Peyer's patch (tissue), 4 donors: ENCODE measurements around the gene TDRD3.

Experiments used
- POLR2A ChIP-seq, 2 donors: fragments of 450-650 bp; IDR thresholded peaks; one replicate each; pipeline ENCODE4 v1.5.1; 2017; ENCODE audit warnings: antibody characterized with exemption in 2 of 2, mild to moderate bottlenecking in 2 of 2, moderate library complexity in 2 of 2
- TF ChIP-seq, protein P1 (sequence below), 6 experiments: fragments of 450-650 bp in 4 of 6; fragments of 200-600 bp in 2 of 6; sonication (generic) in 1 of 6; IDR thresholded peaks; one replicate each; pipeline ENCODE4 v1.5.1; 2017 to 2019; ENCODE audit warnings: antibody characterized with exemption in 6 of 6, mild to moderate bottlenecking in 3 of 6, moderate library complexity in 1 of 6

DNA sequence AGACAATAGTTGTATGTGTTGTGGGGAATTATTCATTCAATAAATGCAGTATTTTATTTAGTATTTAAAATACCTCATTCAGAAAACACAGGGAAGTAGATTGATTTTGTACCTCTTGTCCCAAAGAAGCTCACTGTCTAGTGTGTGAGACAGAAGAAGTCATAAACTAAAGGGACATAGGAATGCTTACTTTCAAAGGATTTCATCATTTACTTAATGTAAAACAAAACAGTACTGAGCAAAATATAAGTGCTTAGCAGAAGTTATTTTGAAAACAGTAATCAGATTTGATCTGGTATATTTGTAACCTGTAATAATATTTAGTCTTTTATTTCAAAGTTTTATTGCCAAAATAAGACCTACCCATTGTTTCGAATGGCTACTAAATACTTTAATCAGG is 117.9 kb downstream of the TDRD3 start:
- TF ChIP-seq, protein P1, sequence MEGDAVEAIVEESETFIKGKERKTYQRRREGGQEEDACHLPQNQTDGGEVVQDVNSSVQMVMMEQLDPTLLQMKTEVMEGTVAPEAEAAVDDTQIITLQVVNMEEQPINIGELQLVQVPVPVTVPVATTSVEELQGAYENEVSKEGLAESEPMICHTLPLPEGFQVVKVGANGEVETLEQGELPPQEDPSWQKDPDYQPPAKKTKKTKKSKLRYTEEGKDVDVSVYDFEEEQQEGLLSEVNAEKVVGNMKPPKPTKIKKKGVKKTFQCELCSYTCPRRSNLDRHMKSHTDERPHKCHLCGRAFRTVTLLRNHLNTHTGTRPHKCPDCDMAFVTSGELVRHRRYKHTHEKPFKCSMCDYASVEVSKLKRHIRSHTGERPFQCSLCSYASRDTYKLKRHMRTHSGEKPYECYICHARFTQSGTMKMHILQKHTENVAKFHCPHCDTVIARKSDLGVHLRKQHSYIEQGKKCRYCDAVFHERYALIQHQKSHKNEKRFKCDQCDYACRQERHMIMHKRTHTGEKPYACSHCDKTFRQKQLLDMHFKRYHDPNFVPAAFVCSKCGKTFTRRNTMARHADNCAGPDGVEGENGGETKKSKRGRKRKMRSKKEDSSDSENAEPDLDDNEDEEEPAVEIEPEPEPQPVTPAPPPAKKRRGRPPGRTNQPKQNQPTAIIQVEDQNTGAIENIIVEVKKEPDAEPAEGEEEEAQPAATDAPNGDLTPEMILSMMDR (IDR thresholded peaks at IDR 0.05) = no peak
- TF ChIP-seq POLR2A (IDR thresholded peaks at IDR 0.05) = no peak
